Subcutaneous adipose tissue (tissue), 4 donors: ENCODE measurements around the gene FGGY. TPM values are rescaled to one million over a fixed set of nuclear protein-coding genes. Genes with fewer than 3 reads are reported as not detected.

Experiments used
- total RNA-seq, 4 donors: library from RNA; depleted of rRNA; stranded (reverse); fragments of >200 nt; gene quantifications; one replicate each; pipeline ENCODE4 v1.1.0, GENCODE V29; 2016
- TF ChIP-seq, protein P1 (sequence below): fragments of 450-650 bp; IDR thresholded peaks from one replicate; pipeline ENCODE4 v1.5.1; 2016; ENCODE audit warnings: low read depth, mild to moderate bottlenecking, control low read depth, antibody characterized with exemption, moderate library complexity

FGGY gene
- total RNA-seq, 4 donors from 2014 or later, result 7.8 to 19.2 (median 12.5) TPM

DNA sequence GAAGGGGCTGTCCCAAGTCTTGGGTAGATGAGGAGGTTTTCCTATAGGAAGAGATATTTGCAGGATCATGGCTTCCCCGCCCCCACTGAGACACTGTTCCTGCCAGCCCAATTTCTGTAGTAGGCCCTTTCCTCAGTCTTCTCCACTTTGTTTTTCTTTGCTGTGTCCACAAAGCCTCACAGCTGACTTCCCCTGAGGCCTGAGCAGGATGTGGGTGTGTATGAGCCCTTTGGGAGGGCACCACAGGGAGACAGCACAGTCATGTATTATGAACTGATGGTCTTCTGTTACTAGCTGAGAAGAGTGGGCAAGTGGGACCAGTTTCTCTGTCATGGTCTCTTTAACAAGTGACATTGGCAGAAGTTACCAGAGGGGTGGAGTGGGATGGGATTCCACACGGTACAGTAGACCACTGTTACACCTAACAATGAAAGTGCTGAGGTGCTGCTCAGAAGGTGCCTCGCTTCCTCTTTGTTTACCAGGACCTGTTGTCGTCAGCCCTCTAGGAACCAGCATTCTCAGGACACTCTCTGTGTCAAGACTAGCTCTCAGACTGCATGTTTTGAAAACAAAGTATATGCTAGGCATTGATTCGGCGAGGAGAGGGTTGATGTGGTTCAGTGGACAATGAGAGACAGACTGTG, 264.0 kb downstream of the FGGY start:
- TF ChIP-seq, protein P1, sequence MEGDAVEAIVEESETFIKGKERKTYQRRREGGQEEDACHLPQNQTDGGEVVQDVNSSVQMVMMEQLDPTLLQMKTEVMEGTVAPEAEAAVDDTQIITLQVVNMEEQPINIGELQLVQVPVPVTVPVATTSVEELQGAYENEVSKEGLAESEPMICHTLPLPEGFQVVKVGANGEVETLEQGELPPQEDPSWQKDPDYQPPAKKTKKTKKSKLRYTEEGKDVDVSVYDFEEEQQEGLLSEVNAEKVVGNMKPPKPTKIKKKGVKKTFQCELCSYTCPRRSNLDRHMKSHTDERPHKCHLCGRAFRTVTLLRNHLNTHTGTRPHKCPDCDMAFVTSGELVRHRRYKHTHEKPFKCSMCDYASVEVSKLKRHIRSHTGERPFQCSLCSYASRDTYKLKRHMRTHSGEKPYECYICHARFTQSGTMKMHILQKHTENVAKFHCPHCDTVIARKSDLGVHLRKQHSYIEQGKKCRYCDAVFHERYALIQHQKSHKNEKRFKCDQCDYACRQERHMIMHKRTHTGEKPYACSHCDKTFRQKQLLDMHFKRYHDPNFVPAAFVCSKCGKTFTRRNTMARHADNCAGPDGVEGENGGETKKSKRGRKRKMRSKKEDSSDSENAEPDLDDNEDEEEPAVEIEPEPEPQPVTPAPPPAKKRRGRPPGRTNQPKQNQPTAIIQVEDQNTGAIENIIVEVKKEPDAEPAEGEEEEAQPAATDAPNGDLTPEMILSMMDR, result no peak

DNA sequence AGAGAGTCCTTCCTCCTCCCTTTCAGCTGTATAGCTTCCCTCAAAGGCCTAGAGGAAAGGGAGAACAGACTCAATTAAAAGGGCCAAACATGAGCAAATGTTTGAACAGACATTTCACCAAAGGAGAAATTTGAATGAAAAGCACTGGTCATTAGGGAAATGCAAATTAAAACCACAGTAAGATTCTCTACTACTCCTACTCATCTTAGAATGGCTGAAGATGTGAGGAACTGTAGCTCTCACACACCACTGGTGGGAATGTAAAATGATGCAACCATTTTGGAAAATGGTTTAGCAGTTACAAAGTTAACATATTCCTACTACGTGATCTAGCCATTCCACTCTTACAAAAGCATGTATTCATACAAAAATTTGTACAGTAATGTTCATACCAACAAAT, 264.9 kb downstream of the FGGY start:
- TF ChIP-seq, protein P1, result no peak

DNA sequence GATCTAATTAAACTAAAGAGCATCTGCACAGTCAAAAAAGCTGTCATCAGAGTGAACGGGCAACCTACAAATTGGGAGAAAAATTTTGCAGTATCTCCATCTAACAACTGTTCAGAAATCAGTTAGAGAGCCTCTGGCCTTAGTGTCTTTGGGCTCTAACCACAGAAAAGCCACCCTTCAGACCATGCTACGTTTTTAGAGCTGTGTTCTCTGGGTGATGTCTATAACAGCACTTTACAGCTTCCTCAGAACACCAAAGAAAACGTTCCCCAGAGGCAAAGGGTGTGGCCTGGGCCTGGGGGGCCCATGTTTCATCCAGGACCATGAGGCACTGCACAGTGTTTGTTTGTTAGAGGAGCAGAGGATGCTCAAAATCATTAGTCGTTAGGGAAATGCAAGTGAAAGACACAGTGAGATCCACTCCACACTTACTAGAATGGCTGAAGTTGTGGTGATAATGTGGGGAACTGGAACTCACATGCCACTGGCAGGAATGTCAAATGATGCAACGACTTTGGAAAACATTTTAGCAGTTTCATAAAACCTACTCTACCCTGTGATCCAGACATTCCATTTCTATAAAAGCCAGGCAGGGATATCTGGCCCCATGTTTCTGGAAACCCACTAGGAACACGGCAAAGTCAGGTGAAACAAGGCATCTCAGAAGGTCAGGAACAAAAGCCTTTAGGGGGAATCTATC, 267.4 kb downstream of the FGGY start:
- TF ChIP-seq, protein P1, result no peak

DNA sequence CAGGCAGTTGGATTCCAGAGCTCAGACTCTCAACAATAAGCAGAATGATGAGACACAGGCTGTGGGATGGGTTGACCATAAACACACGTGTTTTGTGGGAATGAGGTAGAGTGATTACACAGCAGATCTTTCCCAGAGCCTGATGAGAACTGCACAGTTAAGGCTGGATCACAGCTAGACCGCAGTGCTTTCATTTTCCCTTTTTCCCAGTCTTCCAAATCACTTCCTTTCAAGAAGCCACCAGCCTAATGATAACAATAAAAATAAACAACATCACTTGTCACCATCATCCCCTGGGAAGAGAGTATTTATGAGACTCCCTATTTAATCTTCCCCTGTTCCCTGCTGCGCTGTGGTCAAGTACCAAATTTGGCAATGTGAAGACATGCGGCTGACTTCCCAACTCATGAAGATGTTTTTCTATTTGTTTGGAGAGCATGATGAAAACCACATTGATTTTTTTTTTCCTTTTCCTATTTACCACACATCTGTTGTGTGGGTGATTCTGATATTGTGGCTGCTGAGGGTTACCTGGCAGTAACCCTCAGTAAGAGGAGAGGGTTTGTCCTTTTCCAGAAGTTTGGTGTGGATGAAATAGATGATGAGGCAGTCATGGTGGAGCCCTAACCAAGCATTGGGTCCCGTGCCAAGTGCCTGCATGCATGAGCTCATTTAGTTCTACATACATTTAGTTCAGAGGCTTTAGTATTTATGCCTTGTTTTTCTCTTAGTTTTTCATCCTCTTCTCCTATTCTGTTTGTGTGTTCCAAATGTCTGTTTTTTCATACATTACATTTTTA, 268.9 kb downstream of the FGGY start:
- TF ChIP-seq, protein P1, result no peak

DNA sequence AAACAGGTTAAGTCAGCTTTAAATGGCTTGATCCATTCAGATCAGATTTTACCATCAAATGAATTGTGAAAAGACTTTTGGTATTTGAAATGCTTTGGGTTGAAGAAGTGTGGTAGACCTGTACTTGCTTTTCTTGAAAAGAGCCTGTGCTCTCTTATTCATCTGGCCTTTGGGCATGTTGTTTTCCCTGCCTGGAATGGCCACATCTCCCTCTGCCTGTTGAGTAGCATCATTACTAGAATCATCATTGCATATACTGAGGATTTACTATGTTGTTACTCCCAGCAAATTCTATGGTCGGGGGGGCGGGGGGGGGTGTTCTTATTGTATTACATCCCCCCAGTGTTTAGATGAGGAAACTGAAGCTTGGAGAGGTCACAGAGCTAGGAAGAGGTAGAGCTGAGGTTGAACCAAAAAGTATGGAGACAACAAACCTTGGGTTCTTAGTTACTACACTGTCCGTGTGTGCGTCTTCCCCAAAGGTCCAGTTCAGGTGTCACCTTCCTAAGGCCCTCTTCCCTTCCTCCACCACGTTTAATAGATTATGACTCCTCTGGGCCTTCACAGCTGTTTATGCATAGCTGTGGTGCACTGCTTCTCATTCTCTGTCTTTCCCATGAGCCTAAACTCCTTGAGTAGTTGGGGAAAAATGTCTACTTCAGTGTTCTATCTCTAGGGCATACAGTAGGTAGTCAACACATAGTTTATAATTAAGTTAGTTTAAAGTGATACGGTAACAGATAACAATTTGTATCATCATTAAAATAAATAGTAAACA, 271.5 kb downstream of the FGGY start:
- TF ChIP-seq, protein P1, result no peak

DNA sequence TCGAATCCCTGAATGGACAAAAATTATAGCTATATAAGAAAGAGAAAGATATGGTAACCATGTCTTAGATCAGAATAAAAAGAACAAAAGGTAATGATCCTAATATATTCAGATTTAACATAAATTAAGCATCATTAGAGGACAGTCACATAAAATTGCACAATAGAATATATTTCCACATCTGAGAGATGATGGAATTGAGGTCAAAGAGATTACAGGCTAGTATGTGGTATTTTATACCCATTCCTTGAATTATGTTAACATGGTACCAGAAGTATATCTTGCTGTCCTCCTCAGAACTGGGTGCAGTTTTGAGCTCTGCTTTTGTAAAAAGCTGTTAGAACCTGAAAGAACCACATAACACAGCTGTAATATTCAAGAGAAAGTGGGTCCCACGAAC, 272.3 kb downstream of the FGGY start:
- TF ChIP-seq, protein P1, result no peak
